Neural cell (in vitro differentiated cells): Measurements from ENCODE around the gene EIF3D.

Experiments
- EP300 ChIP-seq: fragments of 450-650 bp; conservative IDR thresholded peaks from 2 replicates; pipeline ENCODE4 v1.6.1; 2014; ENCODE audit warnings: antibody characterized with exemption, mild to moderate bottlenecking, moderate library complexity; ENCODE audit not compliant: poor library complexity, severe bottlenecking
- EZH2 ChIP-seq: fragments of 200-600, 300-800 bp; shearing (Covaris generic), sonication (generic); IDR thresholded peaks from 2 replicates; pipeline ENCODE4 v1.6.1; 2014; ENCODE audit warnings: antibody characterized with exemption, low read length, borderline replicate concordance, mild to moderate bottlenecking; ENCODE audit not compliant: insufficient read depth, poor library complexity, severe bottlenecking
- MXI1 ChIP-seq: fragments of 450-650 bp; conservative IDR thresholded peaks from 2 replicates; pipeline ENCODE4 v1.6.1; 2014; ENCODE audit warnings: antibody characterized with exemption, mild to moderate bottlenecking; ENCODE audit not compliant: poor library complexity, severe bottlenecking
- POLR2AphosphoS5 ChIP-seq: IDR thresholded peaks from 2 replicates; pipeline ENCODE4 v1.6.1; 2012
- RAD21 ChIP-seq: fragments of 450-650 bp; conservative IDR thresholded peaks from 2 replicates; pipeline ENCODE4 v1.6.1; 2014; ENCODE audit warnings: antibody characterized with exemption, mild to moderate bottlenecking, moderate library complexity
- REST ChIP-seq: IDR thresholded peaks from 2 replicates; pipeline ENCODE4 v1.6.1; 2012; ENCODE audit warnings: borderline replicate concordance
- SMC3 ChIP-seq: fragments of 450-650 bp; conservative IDR thresholded peaks from 2 replicates; pipeline ENCODE4 v1.6.1; 2014; ENCODE audit warnings: antibody characterized with exemption, mild to moderate bottlenecking, moderate library complexity; ENCODE audit not compliant: poor library complexity
- TAF1 ChIP-seq: IDR thresholded peaks from 2 replicates; pipeline ENCODE4 v1.6.1; 2012; ENCODE audit warnings: low read depth
- TF ChIP-seq, protein P1 (sequence below): fragments of 450-650 bp; IDR thresholded peaks from 2 replicates; pipeline ENCODE4 v1.5.1; 2014; ENCODE audit warnings: antibody characterized with exemption, mild to moderate bottlenecking, moderate library complexity; ENCODE audit not compliant: poor library complexity, severe bottlenecking

GRCh38 chr22:36571991-36572390 is 43.0 kb upstream of the EIF3D start:
- TF ChIP-seq EZH2 (no peak), POLR2AphosphoS5 (no peak), TAF1 (no peak), RAD21 (no peak), EP300 (no peak), SMC3 (no peak), REST (no peak), MXI1 (no peak)
- TF ChIP-seq, protein P1, sequence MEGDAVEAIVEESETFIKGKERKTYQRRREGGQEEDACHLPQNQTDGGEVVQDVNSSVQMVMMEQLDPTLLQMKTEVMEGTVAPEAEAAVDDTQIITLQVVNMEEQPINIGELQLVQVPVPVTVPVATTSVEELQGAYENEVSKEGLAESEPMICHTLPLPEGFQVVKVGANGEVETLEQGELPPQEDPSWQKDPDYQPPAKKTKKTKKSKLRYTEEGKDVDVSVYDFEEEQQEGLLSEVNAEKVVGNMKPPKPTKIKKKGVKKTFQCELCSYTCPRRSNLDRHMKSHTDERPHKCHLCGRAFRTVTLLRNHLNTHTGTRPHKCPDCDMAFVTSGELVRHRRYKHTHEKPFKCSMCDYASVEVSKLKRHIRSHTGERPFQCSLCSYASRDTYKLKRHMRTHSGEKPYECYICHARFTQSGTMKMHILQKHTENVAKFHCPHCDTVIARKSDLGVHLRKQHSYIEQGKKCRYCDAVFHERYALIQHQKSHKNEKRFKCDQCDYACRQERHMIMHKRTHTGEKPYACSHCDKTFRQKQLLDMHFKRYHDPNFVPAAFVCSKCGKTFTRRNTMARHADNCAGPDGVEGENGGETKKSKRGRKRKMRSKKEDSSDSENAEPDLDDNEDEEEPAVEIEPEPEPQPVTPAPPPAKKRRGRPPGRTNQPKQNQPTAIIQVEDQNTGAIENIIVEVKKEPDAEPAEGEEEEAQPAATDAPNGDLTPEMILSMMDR, result no peak
